ENCODE data around the gene C6orf136. TPM values are rescaled to one million over a fixed set of nuclear protein-coding genes. Genes with fewer than 3 reads are reported as not detected.

C6orf136 gene
- total and polyA plus RNA-seq, 9 of the 15 experiments (the other 6 are each of a cell fraction or from before 2014, with no cell fraction given), result 14.1 to 63.1 (median 18.4) TPM

- TF ChIP-seq, protein P1, sequence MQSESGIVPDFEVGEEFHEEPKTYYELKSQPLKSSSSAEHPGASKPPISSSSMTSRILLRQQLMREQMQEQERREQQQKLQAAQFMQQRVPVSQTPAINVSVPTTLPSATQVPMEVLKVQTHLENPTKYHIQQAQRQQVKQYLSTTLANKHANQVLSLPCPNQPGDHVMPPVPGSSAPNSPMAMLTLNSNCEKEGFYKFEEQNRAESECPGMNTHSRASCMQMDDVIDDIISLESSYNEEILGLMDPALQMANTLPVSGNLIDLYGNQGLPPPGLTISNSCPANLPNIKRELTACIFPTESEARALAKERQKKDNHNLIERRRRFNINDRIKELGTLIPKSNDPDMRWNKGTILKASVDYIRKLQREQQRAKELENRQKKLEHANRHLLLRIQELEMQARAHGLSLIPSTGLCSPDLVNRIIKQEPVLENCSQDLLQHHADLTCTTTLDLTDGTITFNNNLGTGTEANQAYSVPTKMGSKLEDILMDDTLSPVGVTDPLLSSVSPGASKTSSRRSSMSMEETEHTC (IDR thresholded peaks at IDR 0.05), result no peak
- TF ChIP-seq JUNB (CRISPR knock-in tag; conservative IDR thresholded peaks at IDR 0.05) (no peak), XRCC3 (IDR thresholded peaks at IDR 0.05) (no peak), FOXO4 (CRISPR knock-in tag; IDR thresholded peaks at IDR 0.05) (no peak), EGR1 (conservative IDR thresholded peaks at IDR 0.05) (0 out of 2 replicates have a peak, but pooled peaks have one; percentile 4), CHD1 (IDR thresholded peaks at IDR 0.05; ENCODE audit: low read length) (no peak), ARID1B (IDR thresholded peaks at IDR 0.05) (peak; percentile 32; the same call in 1 of the 2 replicates), NFATC3 (IDR thresholded peaks at IDR 0.05) (no peak; the same call in 1 of the 2 replicates), RAD21 (CRISPR knock-in tag; conservative IDR thresholded peaks at IDR 0.05 in 1 of 2, IDR thresholded peaks at IDR 0.05 in 1 of 2) (0 out of 4 replicates have a peak, but pooled peaks of 1 of the 2 experiments have one; percentile 11)
- TF ChIP-seq, protein P2, sequence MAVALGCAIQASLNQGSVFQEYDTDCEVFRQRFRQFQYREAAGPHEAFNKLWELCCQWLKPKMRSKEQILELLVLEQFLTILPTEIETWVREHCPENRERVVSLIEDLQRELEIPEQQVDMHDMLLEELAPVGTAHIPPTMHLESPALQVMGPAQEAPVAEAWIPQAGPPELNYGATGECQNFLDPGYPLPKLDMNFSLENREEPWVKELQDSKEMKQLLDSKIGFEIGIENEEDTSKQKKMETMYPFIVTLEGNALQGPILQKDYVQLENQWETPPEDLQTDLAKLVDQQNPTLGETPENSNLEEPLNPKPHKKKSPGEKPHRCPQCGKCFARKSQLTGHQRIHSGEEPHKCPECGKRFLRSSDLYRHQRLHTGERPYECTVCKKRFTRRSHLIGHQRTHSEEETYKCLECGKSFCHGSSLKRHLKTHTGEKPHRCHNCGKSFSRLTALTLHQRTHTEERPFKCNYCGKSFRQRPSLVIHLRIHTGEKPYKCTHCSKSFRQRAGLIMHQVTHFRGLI (CRISPR knock-in tag; IDR thresholded peaks at IDR 0.05), result no peak
- TF ChIP-seq, protein P3, sequence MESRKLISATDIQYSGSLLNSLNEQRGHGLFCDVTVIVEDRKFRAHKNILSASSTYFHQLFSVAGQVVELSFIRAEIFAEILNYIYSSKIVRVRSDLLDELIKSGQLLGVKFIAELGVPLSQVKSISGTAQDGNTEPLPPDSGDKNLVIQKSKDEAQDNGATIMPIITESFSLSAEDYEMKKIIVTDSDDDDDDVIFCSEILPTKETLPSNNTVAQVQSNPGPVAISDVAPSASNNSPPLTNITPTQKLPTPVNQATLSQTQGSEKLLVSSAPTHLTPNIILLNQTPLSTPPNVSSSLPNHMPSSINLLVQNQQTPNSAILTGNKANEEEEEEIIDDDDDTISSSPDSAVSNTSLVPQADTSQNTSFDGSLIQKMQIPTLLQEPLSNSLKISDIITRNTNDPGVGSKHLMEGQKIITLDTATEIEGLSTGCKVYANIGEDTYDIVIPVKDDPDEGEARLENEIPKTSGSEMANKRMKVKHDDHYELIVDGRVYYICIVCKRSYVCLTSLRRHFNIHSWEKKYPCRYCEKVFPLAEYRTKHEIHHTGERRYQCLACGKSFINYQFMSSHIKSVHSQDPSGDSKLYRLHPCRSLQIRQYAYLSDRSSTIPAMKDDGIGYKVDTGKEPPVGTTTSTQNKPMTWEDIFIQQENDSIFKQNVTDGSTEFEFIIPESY (CRISPR knock-in tag; IDR thresholded peaks at IDR 0.05), result no peak
- TF ChIP-seq, protein P4, sequence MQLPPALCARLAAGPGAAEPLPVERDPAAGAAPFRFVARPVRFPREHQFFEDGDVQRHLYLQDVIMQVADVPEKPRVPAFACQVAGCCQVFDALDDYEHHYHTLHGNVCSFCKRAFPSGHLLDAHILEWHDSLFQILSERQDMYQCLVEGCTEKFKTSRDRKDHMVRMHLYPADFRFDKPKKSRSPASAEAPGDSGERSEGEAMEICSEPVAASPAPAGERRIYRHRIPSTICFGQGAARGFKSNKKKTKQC (CRISPR knock-in tag; IDR thresholded peaks at IDR 0.05), result no peak
- TF ChIP-seq, protein P5, sequence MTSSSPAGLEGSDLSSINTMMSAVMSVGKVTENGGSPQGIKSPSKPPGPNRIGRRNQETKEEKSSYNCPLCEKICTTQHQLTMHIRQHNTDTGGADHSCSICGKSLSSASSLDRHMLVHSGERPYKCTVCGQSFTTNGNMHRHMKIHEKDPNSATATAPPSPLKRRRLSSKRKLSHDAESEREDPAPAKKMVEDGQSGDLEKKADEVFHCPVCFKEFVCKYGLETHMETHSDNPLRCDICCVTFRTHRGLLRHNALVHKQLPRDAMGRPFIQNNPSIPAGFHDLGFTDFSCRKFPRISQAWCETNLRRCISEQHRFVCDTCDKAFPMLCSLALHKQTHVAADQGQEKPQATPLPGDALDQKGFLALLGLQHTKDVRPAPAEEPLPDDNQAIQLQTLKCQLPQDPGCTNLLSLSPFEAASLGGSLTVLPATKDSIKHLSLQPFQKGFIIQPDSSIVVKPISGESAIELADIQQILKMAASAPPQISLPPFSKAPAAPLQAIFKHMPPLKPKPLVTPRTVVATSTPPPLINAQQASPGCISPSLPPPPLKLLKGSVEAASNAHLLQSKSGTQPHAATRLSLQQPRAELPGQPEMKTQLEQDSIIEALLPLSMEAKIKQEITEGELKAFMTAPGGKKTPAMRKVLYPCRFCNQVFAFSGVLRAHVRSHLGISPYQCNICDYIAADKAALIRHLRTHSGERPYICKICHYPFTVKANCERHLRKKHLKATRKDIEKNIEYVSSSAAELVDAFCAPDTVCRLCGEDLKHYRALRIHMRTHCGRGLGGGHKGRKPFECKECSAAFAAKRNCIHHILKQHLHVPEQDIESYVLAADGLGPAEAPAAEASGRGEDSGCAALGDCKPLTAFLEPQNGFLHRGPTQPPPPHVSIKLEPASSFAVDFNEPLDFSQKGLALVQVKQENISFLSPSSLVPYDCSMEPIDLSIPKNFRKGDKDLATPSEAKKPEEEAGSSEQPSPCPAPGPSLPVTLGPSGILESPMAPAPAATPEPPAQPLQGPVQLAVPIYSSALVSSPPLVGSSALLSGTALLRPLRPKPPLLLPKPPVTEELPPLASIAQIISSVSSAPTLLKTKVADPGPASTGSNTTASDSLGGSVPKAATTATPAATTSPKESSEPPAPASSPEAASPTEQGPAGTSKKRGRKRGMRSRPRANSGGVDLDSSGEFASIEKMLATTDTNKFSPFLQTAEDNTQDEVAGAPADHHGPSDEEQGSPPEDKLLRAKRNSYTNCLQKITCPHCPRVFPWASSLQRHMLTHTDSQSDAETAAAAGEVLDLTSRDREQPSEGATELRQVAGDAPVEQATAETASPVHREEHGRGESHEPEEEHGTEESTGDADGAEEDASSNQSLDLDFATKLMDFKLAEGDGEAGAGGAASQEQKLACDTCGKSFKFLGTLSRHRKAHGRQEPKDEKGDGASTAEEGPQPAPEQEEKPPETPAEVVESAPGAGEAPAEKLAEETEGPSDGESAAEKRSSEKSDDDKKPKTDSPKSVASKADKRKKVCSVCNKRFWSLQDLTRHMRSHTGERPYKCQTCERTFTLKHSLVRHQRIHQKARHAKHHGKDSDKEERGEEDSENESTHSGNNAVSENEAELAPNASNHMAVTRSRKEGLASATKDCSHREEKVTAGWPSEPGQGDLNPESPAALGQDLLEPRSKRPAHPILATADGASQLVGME (CRISPR knock-in tag; IDR thresholded peaks at IDR 0.05), result no peak
These were observed 43.7 kb downstream of the C6orf136 start, which contains the start of gene NRM (continued) for GRCh38 chr6:30690403-30691207.

Data from K562 (cell line).